ENCODE data around the gene GOLGA6C.
"Not testable (repeated sequence)": the region's sequence is repeated elsewhere in the genome, so short reads cannot be mapped to it uniquely, and the experiment has no call there.

GOLGA6C gene

GRCh38 chr15:75223688-75224087, 34.4 kb upstream of the GOLGA6C start:
- TF ChIP-seq CTCF (IDR thresholded peaks at IDR 0.05; ENCODE audit: borderline replicate concordance, control extremely low read depth, extremely low read depth, insufficient read depth, missing control alignments), result no peak
- no peak for DNase-seq (ENCODE audit: low spot score)
- in situ Hi-C loops (cut with MboI; ENCODE audit: low sequenced_read_pairs, unreplicated experiment), result no loop called here

DNA sequence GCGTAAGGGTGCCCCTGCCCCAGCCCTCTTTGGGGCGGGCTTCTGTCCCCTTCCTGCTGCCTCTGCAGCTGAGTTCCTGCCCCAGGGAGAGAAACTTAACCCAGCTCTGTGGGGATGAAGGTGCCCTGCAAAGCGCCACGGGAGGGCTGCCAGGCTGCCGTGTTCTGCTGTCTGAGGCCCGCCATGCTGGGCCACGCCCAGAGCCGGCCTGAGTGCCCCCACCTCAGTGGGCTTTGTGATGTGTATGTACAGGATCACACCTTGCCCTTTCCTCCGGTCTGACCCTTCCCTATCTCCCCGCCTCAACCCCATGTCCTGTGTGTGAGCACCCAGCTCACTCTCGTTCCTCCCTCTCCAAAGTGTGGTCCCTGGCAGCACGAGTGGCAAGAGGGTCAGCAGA, 33.9 kb upstream of the GOLGA6C start:
- DNase-seq (ENCODE audit: low spot score), result no peak
- TF ChIP-seq CTCF (IDR thresholded peaks at IDR 0.05; ENCODE audit: borderline replicate concordance, control extremely low read depth, extremely low read depth, insufficient read depth, missing control alignments), result no peak
- in situ Hi-C loops (cut with MboI; ENCODE audit: low sequenced_read_pairs, unreplicated experiment), result no loop called here

GRCh38 chr15:75225102-75225836, 32.9 kb upstream of the GOLGA6C start:
- in situ Hi-C loops (cut with MboI; ENCODE audit: low sequenced_read_pairs, unreplicated experiment); DNase-seq (ENCODE audit: low spot score): not testable (repeated sequence)

- in situ Hi-C loops (cut with MboI; ENCODE audit: low sequenced_read_pairs, unreplicated experiment), result no loop called here
- no peak for TF ChIP-seq CTCF (IDR thresholded peaks at IDR 0.05; ENCODE audit: borderline replicate concordance, control extremely low read depth, extremely low read depth, insufficient read depth, missing control alignments)
- DNase-seq (ENCODE audit: low spot score), result no peak
Measured at GRCh38 chr15:75225951-75226732, 32.0 kb upstream of the GOLGA6C start.

GRCh38 chr15:75227112-75227511, 31.0 kb upstream of the GOLGA6C start:
- DNase-seq (ENCODE audit: low spot score); in situ Hi-C loops (cut with MboI; ENCODE audit: low sequenced_read_pairs, unreplicated experiment): not testable (repeated sequence)

- TF ChIP-seq CTCF (IDR thresholded peaks at IDR 0.05; ENCODE audit: borderline replicate concordance, control extremely low read depth, extremely low read depth, insufficient read depth, missing control alignments), result no peak
- in situ Hi-C loops (cut with MboI; ENCODE audit: low sequenced_read_pairs, unreplicated experiment), result no loop called here
- DNase-seq (ENCODE audit: low spot score), result no peak
Measured at GRCh38 chr15:75227663-75228280, 30.4 kb upstream of the GOLGA6C start.

DNA sequence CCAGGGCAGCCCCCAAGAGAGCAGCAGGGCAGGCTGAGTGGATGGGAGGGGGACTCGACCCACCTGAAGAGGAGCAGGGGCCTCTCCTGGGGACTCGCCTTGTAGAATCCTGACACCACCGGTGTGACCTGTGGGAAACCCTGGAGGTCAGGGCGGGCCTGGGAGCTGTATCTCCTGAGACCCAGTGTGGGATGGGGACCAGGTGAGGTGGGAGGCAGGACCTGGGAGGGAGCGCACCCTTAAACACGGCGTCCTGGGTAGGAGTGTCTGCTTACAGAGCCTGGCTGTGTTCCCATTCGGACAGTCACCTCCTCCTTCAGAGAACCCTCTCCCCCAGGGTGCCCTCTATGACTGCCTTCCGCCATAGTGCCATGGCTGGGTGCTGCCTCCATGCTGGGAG, 29.3 kb upstream of the GOLGA6C start:
- in situ Hi-C loops (cut with MboI; ENCODE audit: low sequenced_read_pairs, unreplicated experiment), result no loop called here
- no peak for DNase-seq (ENCODE audit: low spot score)
- no peak for TF ChIP-seq CTCF (IDR thresholded peaks at IDR 0.05; ENCODE audit: borderline replicate concordance, control extremely low read depth, extremely low read depth, insufficient read depth, missing control alignments)

All from GM13976 (cell line).